ENCODE results near the gene POLDIP2.
"Not testable (repeated sequence)": the region's sequence is repeated elsewhere in the genome, so short reads cannot be mapped to it uniquely, and the experiment has no call there.

Gene POLDIP2

GRCh38 chr17:28366605-28367004 is 9.3 kb upstream of the POLDIP2 start:
- no peak for DNase-seq

DNA sequence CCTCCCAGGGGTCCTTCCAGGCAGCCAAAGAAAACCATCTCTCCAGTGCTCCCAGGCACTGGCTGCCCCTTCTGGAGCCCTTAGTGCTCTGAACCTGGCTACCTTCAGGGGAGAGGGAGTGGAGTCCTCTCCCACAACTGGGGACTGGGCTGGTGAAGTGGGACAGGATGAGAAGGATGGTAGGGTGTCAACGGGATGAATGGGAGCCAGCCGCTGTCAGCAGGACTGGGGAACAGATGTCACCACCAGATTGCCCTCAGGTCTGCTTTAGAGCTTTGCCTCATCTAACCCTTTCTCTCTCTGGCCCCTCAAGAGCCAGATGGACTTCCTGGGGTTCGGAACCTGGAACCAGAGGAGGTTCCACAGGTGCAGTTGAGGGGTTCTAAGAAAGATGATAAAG is 8.2 kb upstream of the POLDIP2 start:
- no peak for DNase-seq

DNA sequence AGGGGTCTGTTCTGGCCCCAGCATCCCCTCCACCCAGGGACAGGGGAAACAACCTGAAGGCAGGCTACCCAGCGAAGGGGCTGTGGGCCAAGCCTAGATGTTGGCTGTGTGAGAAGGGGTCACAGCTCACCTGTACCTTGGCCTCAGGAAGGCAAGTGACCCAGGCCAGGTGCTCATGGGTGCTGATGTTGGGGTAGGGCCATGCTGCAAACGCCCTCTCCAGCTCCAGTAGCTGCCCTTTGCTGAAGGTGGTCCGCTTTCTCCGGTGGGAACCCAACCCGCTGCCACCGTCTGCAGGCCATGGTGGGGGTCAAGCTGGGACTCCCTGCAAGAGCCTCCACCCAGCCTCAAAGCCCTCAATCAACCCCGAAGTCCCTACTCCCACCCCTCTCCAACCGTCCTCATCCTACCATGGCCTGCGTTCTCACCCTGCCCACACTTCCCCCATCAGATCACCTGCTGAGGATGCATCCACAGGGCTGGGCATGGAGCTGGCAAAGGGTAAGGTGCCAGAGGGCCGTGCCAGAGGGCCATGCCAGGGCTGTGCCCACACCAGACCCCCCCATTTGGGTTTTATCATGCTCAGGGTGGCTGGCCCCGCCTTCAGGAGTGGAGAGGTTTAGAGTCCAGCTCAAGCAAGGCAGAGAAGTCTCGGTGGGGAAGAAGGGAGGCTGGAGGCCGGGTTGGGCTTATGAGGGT is 7.5 kb upstream of the POLDIP2 start, which contains the start of gene SEBOX:
Gene SEBOX, minus strand, starts transcription at position 535 of the 699 bp plus-strand sequence. Its CDS starts 48 bp downstream, at position 487.
- DNase-seq, result no peak

DNA sequence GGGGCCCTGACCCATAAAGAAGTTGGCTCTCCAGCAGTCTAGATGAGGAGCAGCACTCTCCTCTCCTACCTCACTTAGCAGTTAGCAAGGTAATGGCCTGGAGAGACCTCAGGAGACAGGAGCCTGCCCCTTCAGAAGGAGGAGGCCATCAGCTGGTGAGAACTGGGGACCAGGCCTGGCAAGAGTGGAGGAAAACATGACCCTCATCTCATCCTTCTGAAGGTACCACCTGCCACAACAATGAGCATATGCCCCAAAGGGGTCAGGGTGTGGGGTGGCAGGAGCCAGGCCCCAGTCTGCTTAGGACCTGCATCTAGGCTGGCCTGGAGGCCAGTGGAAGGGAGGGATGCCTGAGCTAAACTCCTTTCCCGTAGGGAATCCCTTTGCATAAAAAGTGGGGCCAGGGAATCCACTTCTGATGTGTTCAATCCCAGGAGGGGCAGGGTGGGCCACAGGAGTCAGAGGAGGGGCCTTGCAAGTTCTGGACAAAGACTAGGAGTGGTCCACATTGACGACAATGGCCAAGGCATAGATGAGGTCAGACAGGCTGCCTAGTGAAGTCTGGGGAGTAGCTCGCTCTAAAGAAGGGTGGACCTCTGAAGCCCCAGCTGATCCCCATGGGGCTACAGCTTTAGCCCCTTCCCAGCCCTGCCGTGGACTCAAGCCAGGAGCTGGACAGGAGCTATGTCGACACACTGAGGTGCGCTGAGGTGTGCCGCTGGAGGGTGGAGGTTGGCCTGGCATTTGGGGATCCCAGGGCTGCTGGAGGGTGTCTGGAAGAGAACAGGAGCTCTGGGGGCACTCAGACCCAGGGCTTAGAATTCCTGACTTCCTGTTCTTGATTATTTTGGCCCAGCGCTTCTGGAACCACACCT is 6.7 kb upstream of the POLDIP2 start:
- no peak for DNase-seq

- no peak for DNase-seq
Measured at GRCh38 chr17:28363186-28363585, 5.9 kb upstream of the POLDIP2 start.

- no peak for DNase-seq
Measured at GRCh38 chr17:28357901-28358197, 522 bp upstream of the POLDIP2 start.

DNA sequence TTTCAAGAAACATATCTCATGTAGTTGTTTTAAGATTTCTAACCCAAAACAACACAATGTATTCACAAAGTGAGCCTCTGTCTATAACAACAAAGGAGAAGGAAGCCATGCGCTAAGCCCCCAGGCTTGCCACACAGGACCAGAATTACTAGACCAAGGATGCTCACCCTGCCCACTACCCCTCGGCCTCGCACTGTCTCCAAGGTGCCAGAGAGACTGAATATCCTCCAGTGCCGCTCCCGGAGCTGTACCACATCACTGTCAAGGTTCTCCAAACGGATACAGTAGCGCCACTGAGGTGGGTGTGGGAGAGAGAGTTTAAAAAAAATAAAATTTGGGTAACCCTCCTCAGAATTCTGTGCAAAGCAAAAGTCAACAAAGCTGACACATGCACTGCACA is 7.1 kb downstream of the POLDIP2 start:
- DNase-seq, result no peak

- DNase-seq, result no peak
Measured at GRCh38 chr17:28348979-28349378, 8.3 kb downstream of the POLDIP2 start.

DNA sequence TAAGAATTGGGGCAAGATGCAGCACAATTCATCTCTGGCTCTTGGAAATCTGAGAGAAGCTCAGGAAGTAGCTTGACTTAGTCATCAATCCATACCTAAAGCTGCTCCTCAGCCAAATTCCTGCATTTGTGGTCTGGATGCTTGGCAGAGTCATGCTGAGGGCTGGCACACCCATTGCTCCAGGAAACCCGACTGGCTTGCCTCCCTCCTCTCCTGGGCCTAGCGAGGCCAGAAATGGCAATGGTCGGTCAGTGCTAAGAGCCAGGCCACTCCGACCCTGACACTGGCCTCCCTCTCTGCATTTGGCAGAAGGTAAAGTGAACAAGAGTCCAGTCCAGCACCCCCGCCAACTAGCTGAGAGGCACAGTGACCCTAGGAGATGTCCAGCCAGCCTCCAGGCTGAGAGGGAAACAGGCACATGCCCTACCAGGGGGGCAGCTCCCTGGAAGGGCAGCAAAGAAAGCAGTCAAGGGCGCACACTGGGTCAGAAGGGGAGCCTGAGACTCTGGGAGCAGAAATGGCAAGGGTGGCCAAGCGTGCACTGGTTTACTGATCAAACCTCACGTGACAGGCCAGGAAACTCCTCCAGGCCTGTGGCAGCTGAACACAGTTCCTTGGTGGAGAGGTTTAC is 10.0 kb downstream of the POLDIP2 start:
- DNase-seq, result no peak

GRCh38 chr17:28346746-28347246 is 10.5 kb downstream of the POLDIP2 start:
- DNase-seq, result no peak

- DNase-seq, result no peak
Measured at GRCh38 chr17:28346199-28346580, 11.1 kb downstream of the POLDIP2 start.

GRCh38 chr17:28345419-28346198 is 11.7 kb downstream of the POLDIP2 start:
- DNase-seq, result no peak

DNA sequence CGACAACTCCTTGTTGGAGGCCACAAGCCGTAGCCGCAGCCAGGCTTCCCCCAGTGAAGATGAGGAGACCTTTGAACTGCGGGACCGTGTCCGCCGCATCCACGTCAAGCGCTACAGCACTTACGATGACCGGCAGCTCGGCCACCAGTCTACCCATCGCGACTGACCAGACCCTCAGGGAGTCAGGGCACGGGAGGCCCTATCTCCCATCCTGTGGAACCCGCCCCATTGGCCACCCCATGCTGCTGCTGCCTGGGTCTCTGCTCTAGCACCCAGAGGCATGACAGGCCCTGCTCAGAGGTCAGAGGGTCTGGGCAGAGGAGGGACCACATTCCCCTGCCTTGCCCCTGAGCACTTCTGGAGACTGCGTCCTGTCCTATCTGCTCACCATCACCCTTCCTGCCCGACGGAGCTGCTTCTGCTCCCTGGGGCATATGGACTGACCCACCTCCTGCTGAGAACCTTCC is 12.9 kb downstream of the POLDIP2 start:
- no peak for DNase-seq

GRCh38 chr17:28344011-28344410 is 13.3 kb downstream of the POLDIP2 start:
- no peak for DNase-seq

GRCh38 chr17:28343491-28343932 is 13.8 kb downstream of the POLDIP2 start:
- DNase-seq, result no peak

GRCh38 chr17:28342313-28342712 is 15.0 kb downstream of the POLDIP2 start:
- DNase-seq, result no peak

- no peak for DNase-seq
Measured at GRCh38 chr17:28341516-28341915, 15.8 kb downstream of the POLDIP2 start.

DNA sequence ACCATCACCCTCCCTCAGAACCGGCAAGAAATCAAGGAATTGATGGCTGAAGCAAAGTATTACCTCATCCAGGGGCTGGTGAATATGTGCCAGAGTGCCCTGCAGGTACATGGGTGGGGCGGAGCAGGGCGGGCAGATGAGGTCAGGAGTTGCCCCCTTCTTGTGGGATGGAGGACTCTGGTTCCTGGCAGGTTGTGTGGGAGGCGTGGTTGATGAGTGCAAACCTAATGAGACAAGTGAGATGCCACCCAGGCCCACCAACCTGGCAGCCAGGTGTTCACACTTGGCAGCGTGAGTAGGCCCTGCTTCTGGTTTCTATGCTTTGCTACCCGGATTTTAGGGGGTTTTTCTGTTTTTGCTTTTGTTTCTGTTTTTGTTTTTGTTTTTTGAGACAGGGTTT is 17.0 kb downstream of the POLDIP2 start:
- DNase-seq, result no peak

GRCh38 chr17:28339431-28339830 is 17.9 kb downstream of the POLDIP2 start:
- DNase-seq, result no peak

GRCh38 chr17:28338769-28339212 is 18.5 kb downstream of the POLDIP2 start:
- DNase-seq, result not testable (repeated sequence)

- DNase-seq, result no peak
Measured at GRCh38 chr17:28338056-28338768, 19.1 kb downstream of the POLDIP2 start.

Data from right kidney (tissue), 1 donor.